LoVo (cell line): ENCODE data around the gene PDS5A.
"Not testable (repeated sequence)": the region's sequence is repeated elsewhere in the genome, so short reads cannot be mapped to it uniquely, and the experiment has no call there.

Source experiments
- DNase-seq: peaks from one replicate; pipeline ENCODE4 v3.0.0-alpha.2; 2016; ENCODE audit warnings: low spot score

Gene PDS5A, protein sequence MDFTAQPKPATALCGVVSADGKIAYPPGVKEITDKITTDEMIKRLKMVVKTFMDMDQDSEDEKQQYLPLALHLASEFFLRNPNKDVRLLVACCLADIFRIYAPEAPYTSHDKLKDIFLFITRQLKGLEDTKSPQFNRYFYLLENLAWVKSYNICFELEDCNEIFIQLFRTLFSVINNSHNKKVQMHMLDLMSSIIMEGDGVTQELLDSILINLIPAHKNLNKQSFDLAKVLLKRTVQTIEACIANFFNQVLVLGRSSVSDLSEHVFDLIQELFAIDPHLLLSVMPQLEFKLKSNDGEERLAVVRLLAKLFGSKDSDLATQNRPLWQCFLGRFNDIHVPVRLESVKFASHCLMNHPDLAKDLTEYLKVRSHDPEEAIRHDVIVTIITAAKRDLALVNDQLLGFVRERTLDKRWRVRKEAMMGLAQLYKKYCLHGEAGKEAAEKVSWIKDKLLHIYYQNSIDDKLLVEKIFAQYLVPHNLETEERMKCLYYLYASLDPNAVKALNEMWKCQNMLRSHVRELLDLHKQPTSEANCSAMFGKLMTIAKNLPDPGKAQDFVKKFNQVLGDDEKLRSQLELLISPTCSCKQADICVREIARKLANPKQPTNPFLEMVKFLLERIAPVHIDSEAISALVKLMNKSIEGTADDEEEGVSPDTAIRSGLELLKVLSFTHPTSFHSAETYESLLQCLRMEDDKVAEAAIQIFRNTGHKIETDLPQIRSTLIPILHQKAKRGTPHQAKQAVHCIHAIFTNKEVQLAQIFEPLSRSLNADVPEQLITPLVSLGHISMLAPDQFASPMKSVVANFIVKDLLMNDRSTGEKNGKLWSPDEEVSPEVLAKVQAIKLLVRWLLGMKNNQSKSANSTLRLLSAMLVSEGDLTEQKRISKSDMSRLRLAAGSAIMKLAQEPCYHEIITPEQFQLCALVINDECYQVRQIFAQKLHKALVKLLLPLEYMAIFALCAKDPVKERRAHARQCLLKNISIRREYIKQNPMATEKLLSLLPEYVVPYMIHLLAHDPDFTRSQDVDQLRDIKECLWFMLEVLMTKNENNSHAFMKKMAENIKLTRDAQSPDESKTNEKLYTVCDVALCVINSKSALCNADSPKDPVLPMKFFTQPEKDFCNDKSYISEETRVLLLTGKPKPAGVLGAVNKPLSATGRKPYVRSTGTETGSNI (N-terminal part only)

DNA sequence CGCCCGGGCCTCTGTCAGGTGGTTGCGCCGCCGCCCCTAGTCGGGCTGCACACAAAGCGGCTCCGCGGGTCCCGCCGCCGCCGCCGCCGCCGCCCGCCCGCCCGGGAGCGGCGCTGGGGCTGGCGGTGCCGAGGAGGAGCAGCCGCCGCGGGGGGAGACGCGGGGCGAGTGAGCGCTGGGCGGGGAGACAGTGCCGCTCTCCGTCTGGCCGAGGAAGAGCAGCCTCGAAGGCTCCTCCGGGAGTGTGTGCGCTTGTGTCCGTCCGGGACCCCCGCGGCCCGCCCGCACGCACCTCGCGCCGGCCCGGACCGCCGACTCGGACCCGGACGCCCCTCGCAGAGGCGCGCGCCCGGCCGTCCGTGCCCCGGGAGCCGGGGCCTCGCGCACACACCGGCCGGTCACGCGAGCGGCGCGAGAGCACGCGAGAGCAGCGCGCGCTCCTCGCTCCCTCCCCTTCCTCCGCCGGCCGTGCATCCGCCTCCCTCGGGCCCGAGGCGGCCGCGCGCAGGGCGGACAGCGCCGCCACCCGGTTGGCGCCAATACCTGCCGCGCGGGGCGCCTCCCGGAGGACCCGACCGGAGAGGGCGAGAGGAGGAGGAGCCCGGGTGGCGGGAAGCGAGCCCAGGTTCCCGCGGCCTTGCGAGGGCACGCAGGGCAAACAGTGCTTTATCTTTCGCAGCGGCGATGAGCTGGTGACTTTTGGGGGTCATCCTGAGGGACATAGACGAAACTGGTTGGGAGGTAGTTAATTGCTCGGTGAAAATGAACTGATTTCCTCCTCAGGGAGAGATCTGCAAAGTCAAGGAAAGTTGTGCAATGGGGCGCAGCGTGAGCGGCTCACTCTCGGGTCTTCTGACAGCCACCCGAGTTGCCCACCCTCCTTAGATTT is at the start of gene PDS5A:
TSS of gene PDS5A (minus strand) at position 423 of the 889 bp plus-strand sequence. CDS start 1,334 bp downstream, outside the sequence.
- DNase-seq = peak; percentile 93

DNA sequence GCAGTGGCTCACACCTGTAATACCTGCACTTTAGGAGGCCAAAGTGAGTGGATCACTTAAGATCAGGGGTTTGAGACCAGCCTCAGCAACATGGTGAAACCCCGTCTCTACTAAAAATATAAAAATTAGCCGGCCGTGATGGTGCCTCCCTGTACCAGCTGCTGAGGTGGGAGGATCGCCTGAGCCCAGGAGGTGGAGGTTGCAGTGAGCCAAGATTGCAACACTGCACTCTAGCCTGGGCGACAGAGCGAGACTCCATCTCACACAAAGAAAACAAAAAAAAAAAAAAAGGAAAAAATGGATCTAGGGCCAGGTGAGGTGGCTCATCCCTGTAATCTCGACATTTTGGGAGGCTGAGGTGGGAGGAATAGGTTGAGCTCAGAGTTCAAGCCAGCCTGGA is 46.3 kb upstream of the PDS5A start:
- not testable (repeated sequence) for DNase-seq

GRCh38 chr4:40021116-40021515 is 43.4 kb upstream of the PDS5A start:
- not testable (repeated sequence) for DNase-seq

DNA sequence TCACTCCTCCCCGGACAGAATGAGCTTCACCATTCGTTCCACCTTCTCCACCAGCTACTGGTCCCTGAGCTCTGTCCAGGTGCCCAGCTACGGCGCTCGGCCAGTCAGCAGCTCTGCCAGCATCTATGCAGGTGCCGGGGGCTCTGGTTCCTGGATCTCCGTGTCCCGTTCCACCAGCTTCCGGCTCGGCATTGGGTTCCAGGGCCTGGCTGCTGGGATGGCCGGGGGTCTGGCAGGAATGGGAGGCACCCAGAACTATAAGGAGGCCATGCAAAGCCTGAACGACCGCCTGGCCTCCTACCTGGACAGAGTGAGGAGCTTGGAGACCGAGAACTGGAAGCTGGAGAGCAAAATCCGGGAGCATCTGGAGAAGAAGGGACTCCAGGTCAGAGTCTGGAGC is 42.5 kb upstream of the PDS5A start:
- DNase-seq = no peak

- no peak for DNase-seq
These were observed 38.3 kb upstream of the PDS5A start for GRCh38 chr4:40016007-40016406.

DNA sequence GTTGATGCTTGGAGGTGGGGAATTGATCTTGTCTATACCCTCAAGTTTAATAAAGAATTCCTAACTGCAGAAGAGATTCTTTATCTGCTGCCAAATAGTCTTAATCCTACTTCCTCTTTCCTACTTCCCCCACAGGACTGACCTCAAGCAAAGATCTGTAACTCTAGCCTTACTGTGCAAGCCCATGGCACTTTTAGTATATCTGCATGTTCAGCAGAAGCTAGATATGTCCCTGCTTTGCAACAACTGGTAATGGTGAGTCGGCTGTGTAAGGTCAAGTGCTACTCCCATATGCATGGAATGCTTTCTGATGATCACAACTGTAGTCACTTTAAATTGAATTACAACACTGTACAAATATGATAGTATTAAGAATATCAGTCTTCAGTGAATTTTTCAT is 26.3 kb upstream of the PDS5A start:
- DNase-seq = no peak

DNA sequence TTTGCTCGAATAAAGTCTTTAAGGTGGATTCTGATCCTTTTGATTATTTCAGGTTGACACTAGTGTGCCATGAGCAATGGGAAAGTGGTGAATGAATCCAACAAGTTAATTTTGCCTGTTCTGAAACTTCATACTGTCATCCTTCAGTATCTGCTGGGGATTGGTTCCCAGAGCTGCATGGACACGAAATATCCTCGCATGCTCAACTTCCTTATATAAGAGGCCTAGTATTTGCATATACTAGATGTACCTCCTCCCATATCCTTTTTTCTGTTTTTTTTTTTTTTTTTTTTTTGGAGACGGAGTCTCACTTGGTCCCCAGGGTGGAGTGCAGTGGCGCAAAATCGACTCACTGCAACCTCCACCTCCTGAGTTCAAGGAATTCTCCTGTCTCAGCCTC is 23.0 kb upstream of the PDS5A start:
- DNase-seq = no peak

DNA sequence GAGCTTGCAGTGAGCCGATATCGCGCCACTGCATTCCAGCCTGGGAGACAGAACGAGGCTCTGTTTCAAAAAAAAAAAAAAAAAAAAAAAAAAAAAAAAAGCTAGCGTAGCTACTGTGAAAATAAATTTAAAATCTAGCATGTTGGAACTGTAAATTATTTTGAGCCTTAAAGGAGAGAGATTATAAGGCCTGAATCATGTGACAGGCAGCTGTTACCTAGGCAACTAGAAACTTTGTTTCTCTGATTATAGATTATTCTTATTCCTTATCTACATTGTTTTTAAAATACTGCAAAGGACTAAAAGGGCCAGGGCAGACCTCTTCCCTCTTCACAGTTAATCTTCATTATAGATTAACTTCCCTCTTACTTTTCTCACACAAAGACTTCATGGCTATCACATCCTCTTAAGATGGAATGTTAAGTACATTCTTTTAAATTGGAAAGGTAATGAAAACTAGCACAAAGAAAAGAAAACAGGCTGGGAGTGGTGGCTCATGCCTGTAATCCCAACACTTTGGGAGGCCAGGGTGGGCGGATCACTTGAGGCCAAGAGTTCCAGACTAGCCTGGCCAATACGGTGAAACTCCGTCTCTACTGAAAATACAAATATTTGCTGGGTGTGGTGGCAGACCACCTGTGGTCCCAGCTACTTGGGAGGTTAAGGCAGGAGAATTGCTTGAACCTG is 21.1 kb upstream of the PDS5A start:
- DNase-seq = no peak

DNA sequence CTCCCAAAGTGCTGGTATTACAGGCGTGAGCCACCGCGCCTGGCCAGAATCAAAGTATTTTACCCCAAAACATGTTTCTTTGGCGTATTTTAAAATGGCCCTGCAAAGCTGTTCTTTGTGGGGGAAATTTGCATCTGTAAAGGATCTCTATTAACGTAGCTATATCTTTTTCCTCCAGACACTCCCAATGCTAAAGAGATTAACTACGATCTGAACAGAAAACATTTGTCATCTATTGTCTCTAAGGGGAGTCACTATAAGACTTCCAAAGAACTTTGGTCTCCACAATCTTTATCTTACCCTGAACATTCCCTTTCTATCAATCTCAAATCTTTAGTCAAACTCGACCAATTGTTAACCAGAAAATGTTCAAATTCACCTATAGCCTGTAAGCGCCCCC is 19.1 kb upstream of the PDS5A start:
- DNase-seq = no peak

DNA sequence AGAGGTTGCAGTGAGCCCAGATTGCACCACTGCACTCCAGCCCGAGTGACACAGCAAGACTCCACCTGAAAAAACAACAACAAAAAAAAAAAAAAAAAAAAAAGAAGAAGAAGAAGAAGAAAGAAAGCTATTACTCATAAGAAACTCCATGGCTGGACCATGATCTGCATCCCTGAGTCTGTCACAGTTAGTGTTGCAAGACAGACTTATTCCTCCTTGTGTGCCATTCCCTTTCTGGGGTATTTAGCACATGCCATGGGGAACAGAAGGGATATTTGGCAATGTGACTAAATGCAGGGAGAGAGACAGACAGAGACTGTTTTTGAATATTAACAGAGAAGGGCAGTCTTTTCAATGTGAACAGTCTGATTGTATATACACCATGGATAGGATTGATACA is 16.7 kb upstream of the PDS5A start:
- no peak for DNase-seq

DNA sequence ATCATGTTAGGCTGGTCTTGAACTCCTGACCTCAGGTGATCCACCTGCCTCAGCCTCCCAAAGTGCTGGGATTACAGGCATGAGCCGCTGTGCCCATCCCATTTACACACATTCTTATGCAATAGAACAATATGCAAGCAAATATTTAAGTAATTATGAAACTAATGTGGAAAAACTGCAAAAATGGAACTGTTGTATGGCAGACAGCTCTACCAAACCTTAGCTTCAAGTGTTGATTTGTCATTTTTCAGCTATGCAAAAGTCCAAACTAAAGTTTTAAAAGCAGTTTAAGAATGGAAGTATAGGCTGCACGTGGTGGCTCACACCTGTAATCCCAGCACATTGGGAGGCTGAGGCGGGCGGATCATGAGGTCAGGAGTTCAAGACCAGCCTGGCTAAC is 11.7 kb upstream of the PDS5A start:
- DNase-seq = not testable (repeated sequence)

DNA sequence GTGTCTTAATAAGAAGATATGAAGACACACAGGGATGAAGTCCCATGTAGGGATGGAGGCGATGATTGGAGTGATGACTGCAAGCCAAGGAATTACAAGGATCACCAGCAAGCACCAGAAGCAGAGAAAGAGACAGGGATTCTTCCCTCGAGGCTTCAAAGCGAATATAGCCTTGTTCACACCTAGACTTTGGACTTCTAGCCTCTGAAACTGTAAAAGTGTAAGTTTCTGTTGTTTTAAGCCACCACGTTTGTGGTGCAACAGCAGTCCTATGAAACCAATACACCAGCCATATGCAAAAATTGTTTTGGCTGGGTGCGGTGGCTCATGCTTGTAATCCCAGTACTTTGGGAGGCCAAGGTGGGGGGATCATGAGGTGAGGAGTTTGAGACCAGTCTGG is 9.8 kb upstream of the PDS5A start:
- no peak for DNase-seq

DNA sequence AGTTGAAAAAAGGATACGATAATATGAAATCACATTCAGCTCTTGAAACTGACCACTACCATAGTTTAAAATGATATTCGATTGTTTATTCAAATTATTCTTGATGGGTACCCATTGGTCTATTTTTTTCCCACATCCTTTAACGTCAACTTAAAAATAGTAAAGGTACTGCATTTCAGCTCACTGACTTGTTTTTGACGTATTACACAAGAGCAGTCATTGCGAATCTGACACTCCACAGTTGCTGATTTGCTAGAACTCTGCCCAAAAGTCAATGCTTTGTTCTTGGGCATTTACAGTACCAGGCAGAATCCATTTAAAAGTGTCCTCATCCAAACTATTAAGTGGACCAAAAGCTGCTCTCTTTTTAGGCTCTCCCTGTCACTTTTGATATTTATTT is 1.2 kb upstream of the PDS5A start:
- DNase-seq = no peak

GRCh38 chr4:39978378-39978775 is 666 bp upstream of the PDS5A start:
- no peak for DNase-seq

DNA sequence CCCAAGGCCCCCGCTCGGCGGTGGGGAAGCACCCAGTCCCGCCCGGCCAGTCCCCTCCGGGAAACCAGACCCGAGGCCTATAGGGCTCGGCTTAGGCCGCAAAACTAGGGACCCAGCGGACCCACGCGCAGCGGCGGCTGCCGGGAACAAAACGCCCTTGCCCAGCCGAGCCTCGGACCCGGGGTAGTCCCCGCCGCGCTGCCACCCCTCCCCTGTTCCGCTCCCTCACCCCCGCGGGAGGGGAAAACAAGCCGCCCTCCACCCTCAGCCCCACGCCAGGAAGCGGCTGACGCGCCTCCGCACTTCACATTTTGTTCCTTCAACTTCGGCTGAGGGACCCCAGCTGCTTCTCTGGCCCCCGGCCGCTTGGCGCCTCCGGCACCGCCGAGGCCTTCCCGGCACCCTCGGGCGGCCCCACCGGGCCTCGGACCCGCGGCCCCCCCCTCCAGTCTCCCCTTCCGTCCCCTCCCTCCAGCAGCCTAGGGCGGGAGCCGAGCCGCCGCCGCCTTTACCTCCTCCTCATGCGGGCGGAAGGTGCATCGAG is 694 bp downstream of the PDS5A start:
- DNase-seq = no peak

DNA sequence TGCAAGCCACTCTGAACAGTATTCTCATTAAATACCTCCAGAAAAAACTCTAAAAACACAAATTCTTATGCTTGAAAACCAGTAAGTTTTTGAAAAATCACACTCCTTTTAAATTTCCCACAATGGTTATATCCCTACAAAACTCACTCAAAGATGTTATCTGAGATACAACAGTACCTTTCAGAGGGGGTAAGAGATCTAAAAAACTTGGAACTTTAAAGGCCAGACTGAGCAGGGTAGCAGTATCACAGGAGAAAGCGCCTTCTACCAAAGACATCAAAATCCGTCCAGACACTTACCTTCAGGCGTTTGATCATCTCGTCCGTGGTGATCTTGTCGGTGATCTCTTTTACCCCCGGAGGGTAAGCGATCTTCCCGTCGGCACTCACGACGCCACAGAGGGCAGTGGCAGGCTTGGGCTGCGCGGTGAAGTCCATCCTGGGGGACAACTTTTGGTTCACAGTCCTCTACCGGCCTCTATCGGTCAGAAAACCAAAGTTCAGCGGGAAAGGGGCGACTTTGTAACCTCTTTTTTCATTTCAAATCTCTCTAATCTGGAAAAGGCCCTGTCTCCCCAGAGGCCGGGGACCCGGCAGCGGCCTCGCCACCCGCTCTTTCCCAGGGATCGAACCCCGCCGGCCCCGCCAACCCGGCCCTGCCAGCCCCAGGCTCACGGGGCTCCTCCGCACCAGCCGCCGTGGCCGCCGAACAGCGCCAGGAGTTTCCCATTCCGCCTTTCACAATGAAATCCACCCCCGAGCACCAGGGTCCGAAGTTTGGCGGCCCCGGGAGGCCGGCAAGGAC is 1.4 kb downstream of the PDS5A start:
- peak; percentile 88 for DNase-seq

DNA sequence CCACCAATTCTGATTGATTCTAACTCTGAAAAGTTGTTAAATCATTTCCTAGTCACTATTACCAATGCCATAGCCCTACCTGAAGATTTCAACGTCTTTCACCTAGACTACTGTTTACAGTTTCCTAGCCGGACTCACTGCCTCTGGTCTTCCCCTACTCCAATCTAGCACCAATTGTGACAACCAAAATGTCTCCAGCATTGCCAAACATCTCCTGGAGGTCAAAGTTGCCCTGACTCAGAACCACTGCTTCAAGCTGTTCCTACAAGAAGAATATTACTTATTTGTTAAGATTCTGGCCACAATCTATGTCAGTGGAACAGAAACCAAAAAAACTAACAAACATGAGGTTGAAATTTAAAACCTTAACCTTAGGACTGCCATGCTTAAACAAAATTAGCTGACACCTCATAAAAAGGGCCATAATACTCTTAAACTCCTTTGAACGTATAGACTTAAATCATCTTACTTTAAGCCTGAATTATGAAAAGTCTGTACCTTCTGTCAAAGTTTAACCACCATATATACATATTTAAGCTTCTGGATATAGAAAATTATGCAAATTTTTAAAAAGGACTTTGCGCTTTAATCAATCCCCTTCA is 2.1 kb downstream of the PDS5A start:
- no peak for DNase-seq

GRCh38 chr4:39973052-39973451 is 4.7 kb downstream of the PDS5A start:
- DNase-seq = not testable (repeated sequence)
